Nucleus accumbens (tissue), 56 donors: ENCODE measurements around the gene PDZK1.
"Not testable (repeated sequence)": the region's sequence is repeated elsewhere in the genome, so short reads cannot be mapped to it uniquely, and the experiment has no call there.

Source experiments
- DNase-seq, 56 donors: peaks; one replicate each; lab custom pipeline; 2025; lab: John Stamatoyannopoulos, UW

Gene PDZK1

GRCh38 chr1:145707183-145707867 lies at the start of gene PDZK1:
TSS of gene PDZK1 (minus strand) at chr1:145707368. CDS start at chr1:145688021, 19,347 bp downstream.
- no peak for DNase-seq

- DNase-seq: peak in 18 of 56 donors; percentile 1 to 42 (median 4)
These were observed 44.4 kb upstream of the PDZK1 start for GRCh38 chr1:145751491-145752037.

GRCh38 chr1:145750426-145750825 lies 43.3 kb upstream of the PDZK1 start:
- no peak for DNase-seq

- DNase-seq: no peak
These were observed 40.5 kb upstream of the PDZK1 start for GRCh38 chr1:145747398-145748247.

GRCh38 chr1:145740269-145740668 lies 33.1 kb upstream of the PDZK1 start:
- DNase-seq: no peak

GRCh38 chr1:145736191-145736590 lies 29.0 kb upstream of the PDZK1 start:
- no peak for DNase-seq

- no peak for DNase-seq
These were observed 23.7 kb upstream of the PDZK1 start for GRCh38 chr1:145730900-145731299.

GRCh38 chr1:145730467-145730866 lies 23.3 kb upstream of the PDZK1 start:
- DNase-seq: no peak

GRCh38 chr1:145729666-145730436 lies 22.7 kb upstream of the PDZK1 start:
- DNase-seq: no peak

- DNase-seq: no peak
These were observed 22.0 kb upstream of the PDZK1 start for GRCh38 chr1:145729196-145729595.

- not testable (repeated sequence) for DNase-seq
These were observed 19.0 kb upstream of the PDZK1 start for GRCh38 chr1:145726193-145726592.

- DNase-seq: peak in 50 of 56 donors; percentile 3 to 80 (median 36)
These were observed 13.9 kb upstream of the PDZK1 start for GRCh38 chr1:145720878-145721671.

- no peak for DNase-seq
These were observed 13.3 kb upstream of the PDZK1 start for GRCh38 chr1:145720556-145720877.

GRCh38 chr1:145719230-145720079 lies 12.3 kb upstream of the PDZK1 start, which contains the start of gene CD160:
TSS of gene CD160 (plus strand) at chr1:145719499. CDS start at chr1:145728328, 8,829 bp downstream.
- DNase-seq: no peak

GRCh38 chr1:145718465-145718864 lies 11.3 kb upstream of the PDZK1 start:
- not testable (repeated sequence) for DNase-seq

- DNase-seq: no peak
These were observed 10.7 kb upstream of the PDZK1 start for GRCh38 chr1:145717833-145718232.

GRCh38 chr1:145716641-145717345 lies 9.6 kb upstream of the PDZK1 start:
- no peak for DNase-seq

GRCh38 chr1:145714524-145715111 lies 7.5 kb upstream of the PDZK1 start:
- no peak for DNase-seq
